Ovary (tissue), 9 donors: ENCODE measurements around the gene IL1RAPL2. TPM values are rescaled to one million over a fixed set of nuclear protein-coding genes. Genes with fewer than 3 reads are reported as not detected.

Experiments used
- DNase-seq, 5 donors: peaks; one replicate each; pipeline ENCODE4 v3.0.0-alpha.2; 2019 to 2020
- H3K27ac ChIP-seq, 2 donors: fragments of 200-600 bp; one replicate each; pipeline versions ENCODE4 v1.5.1 to v1.8.0; 2019 to 2022
- H3K27me3 ChIP-seq: fragments of 200-600 bp; one replicate; pipeline ENCODE4 v1.8.0; 2022
- H3K36me3 ChIP-seq: fragments of 200-600 bp; sonication (generic); one replicate; pipeline ENCODE4 v1.5.1; 2019
- H3K4me1 ChIP-seq: one replicate; pipeline ENCODE4 v1.8.1; 2013; ENCODE audit warnings: mild to moderate bottlenecking, moderate library complexity; ENCODE audit not compliant: insufficient read depth
- H3K4me3 ChIP-seq: fragments of 200-600 bp; sonication (generic); one replicate; pipeline ENCODE4 v1.5.1; 2017
- H3K9me3 ChIP-seq, 2 donors: fragments of 200-600 bp in 1 of 2; sonication (generic) in 1 of 2; one replicate each; pipeline versions ENCODE4 v1.5.1 to v1.8.1; 2013 to 2019; ENCODE audit warnings: mild to moderate bottlenecking in 1 of 2, moderate library complexity in 1 of 2
- EP300 ChIP-seq: sonication (generic); formaldehyde crosslinking; IDR thresholded peaks from one replicate; pipeline ENCODE4 v1.6.1; 2017; ENCODE audit warnings: antibody characterized with exemption
- POLR2A ChIP-seq: fragments of 450-650 bp; IDR thresholded peaks from one replicate; pipeline ENCODE4 v1.6.1; 2017; ENCODE audit warnings: antibody characterized with exemption, mild to moderate bottlenecking, moderate library complexity
- WGBS, 3 donors: extraction: QIAGEN DNeasy Blood & Tissue Kit in 1 of 3; methylation state at CpG; one replicate each; pipeline versions ENCODE4 v1.1.5 to v1.1.7; 2013 to 2017; 5-methylcytosine and 5-hydroxymethylcytosine counted together
- intact Hi-C, 4 donors: fragments of 100-400 bp; cut with DNase I; formaldehyde crosslinking; loops; one replicate each; pipeline versions ENCODE4 v1.11.0 to v1.15.1; 2022 to 2023
- polyA plus RNA-seq, 2 donors: library from polyadenylated mRNA; stranded (reverse); fragments of 200-250 nt in 1 of 2; fragments of 350-450 nt in 1 of 2; fragmentation: Illumina TruSeq in 1 of 2; extraction: RNeasy Lipid Tissue Mini Kit (QIAGEN cat#74804) in 1 of 2; gene quantifications; one replicate each; pipeline ENCODE4 v1.2.3, GENCODE V29; 2013 to 2014
- total RNA-seq, 7 donors: library from RNA; depleted of rRNA in 2 of 7; stranded (reverse); fragments of >200 nt in 2 of 7; fragmentation: NEBNext Ultra II Directional in 3 of 7; extraction: Animal tissue kit (Norgen Biotek cat#: 25700) in 3 of 7; gene quantifications; one replicate each; pipeline versions ENCODE4 v1.1.0 to v1.2.4, GENCODE V29; 2016 to 2023
- TF ChIP-seq, protein P1 (sequence below), 3 donors: fragments of 450-650 bp in 2 of 3; fragments of 200-600 bp in 1 of 3; IDR thresholded peaks; one replicate each; pipeline versions ENCODE4 v1.5.1 to v1.8.0; 2016 to 2022; ENCODE audit warnings: antibody characterized with exemption in 3 of 3, mild to moderate bottlenecking in 1 of 3
- donor health status: DM: no; HTN: no; CAD: no; lungs with moderate emphysema.
- donor health status: DM: no; HTN: no; CAD: no.
- donor health status: Bipolar disorder and iron deficiency.
- donor health status: DM: yes; HTN: yes; CAD: no.
- donor health status: DM: no; HTN: no; CAD: no.
- donor health status: DM: yes; HTN: yes; CAD: no.

The IL1RAPL2 gene
- total and polyA plus RNA-seq, 9 donors: 0.08 to 1.1 (median 0.32) TPM; not detected in 3

- no peaks in the 10 kb centered on the region for H3K27me3 ChIP-seq
- H3K27ac ChIP-seq: no peak overlapping the region
- WGBS, 3 donors: 78 to 84% (median 82%) methylated on average over 8 to 10 of the region's 10 CpGs
Observed at GRCh38 chrX:105051364-105051763, 485.4 kb downstream of the IL1RAPL2 start.

DNA sequence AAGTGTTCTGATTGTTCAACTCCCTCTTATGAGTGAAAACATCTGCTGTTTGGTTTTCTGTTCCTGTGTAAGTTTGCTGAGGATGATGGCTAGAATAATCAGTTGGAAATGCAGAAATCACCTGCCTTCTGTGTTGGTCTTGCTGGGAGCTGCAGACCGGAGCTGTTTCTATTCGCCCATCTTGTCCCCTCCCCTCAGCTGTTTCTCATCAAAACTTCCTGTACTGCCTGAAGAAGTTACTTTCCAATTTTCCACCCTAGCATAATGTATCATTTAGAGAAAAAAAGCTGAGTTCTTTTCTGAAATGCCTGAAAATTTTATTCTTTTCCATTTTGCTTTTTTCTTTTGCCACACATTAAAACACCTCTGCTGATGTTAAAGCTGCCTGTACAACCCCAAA is 486.9 kb downstream of the IL1RAPL2 start:
- no peaks in the 10 kb centered on the region for H3K4me1 ChIP-seq
- TF ChIP-seq POLR2A (no peak), EP300 (no peak)
- TF ChIP-seq, protein P1, sequence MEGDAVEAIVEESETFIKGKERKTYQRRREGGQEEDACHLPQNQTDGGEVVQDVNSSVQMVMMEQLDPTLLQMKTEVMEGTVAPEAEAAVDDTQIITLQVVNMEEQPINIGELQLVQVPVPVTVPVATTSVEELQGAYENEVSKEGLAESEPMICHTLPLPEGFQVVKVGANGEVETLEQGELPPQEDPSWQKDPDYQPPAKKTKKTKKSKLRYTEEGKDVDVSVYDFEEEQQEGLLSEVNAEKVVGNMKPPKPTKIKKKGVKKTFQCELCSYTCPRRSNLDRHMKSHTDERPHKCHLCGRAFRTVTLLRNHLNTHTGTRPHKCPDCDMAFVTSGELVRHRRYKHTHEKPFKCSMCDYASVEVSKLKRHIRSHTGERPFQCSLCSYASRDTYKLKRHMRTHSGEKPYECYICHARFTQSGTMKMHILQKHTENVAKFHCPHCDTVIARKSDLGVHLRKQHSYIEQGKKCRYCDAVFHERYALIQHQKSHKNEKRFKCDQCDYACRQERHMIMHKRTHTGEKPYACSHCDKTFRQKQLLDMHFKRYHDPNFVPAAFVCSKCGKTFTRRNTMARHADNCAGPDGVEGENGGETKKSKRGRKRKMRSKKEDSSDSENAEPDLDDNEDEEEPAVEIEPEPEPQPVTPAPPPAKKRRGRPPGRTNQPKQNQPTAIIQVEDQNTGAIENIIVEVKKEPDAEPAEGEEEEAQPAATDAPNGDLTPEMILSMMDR (IDR thresholded peaks at IDR 0.05): no peak
- H3K9me3 ChIP-seq: no peaks in the 10 kb centered on the region
- H3K27ac ChIP-seq: no peak overlapping the region
- intact Hi-C loops: no loop called here
- H3K4me3 ChIP-seq: no peak overlapping the region
- WGBS, 3 donors: 31 to 37% (median 31%) methylated on average over 2 of the region's 2 CpGs
- H3K36me3 ChIP-seq: no peaks in the 10 kb centered on the region
- H3K27me3 ChIP-seq: no peaks in the 10 kb centered on the region
- DNase-seq: no peak

More at GRCh38 chrX:105051364-105051763, 485.4 kb downstream of the IL1RAPL2 start:
- no peaks in the 10 kb centered on the region for H3K9me3 ChIP-seq
- no peak for DNase-seq
- intact Hi-C loops: no loop called here
- no peak overlapping the region for H3K4me3 ChIP-seq
- no peak for TF ChIP-seq POLR2A
- TF ChIP-seq EP300: no peak
- TF ChIP-seq, protein P1 (IDR thresholded peaks at IDR 0.05): no peak
- H3K36me3 ChIP-seq: no peaks in the 10 kb centered on the region
- no peaks in the 10 kb centered on the region for H3K4me1 ChIP-seq

- no peak for DNase-seq
- no peaks in the 10 kb centered on the region for H3K9me3 ChIP-seq
- no peaks in the 10 kb centered on the region for H3K36me3 ChIP-seq
- intact Hi-C loops: no loop called here
- TF ChIP-seq, protein P1 (IDR thresholded peaks at IDR 0.05): no peak
- TF ChIP-seq POLR2A (no peak), EP300 (no peak)
- no peak overlapping the region for H3K4me3 ChIP-seq
- no peak overlapping the region for H3K27ac ChIP-seq
- no peaks in the 10 kb centered on the region for H3K27me3 ChIP-seq
- no peaks in the 10 kb centered on the region for H3K4me1 ChIP-seq
Observed at GRCh38 chrX:105063743-105064142, 497.7 kb downstream of the IL1RAPL2 start.

DNA sequence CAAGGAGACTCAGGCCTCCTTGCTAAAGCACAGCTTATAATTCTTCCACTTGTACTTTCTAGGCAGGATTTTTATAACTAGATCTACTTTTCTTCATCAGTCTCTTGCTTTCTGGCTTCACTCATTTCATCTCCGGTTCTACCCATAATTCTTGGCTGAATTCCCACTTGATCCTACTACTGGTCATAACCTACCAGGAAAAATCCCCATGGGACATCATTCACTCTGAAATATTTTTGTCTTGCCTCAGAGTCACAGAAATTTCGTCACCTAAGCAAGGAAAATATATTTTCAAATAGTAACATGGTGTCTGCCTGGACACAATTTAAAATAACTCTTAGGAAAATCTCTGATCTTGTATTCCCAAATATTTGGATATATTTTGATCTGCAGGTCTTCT is 532.2 kb downstream of the IL1RAPL2 start:
- DNase-seq: no peak
- H3K9me3 ChIP-seq: no peaks in the 10 kb centered on the region
- no peaks in the 10 kb centered on the region for H3K4me1 ChIP-seq
- H3K36me3 ChIP-seq: no peaks in the 10 kb centered on the region
- H3K27me3 ChIP-seq: no peaks in the 10 kb centered on the region
- no peak for TF ChIP-seq EP300
- no peak for TF ChIP-seq POLR2A
- TF ChIP-seq, protein P1 (IDR thresholded peaks at IDR 0.05): no peak
- WGBS, 3 donors: 47 to 55% (median 51%) methylated on average over 2 of the region's 2 CpGs
- intact Hi-C loops: no loop called here
- H3K4me3 ChIP-seq: no peak overlapping the region
- H3K27ac ChIP-seq: no peak overlapping the region
